ENCODE measurements around the gene KCNN3.

Gene KCNN3

DNA sequence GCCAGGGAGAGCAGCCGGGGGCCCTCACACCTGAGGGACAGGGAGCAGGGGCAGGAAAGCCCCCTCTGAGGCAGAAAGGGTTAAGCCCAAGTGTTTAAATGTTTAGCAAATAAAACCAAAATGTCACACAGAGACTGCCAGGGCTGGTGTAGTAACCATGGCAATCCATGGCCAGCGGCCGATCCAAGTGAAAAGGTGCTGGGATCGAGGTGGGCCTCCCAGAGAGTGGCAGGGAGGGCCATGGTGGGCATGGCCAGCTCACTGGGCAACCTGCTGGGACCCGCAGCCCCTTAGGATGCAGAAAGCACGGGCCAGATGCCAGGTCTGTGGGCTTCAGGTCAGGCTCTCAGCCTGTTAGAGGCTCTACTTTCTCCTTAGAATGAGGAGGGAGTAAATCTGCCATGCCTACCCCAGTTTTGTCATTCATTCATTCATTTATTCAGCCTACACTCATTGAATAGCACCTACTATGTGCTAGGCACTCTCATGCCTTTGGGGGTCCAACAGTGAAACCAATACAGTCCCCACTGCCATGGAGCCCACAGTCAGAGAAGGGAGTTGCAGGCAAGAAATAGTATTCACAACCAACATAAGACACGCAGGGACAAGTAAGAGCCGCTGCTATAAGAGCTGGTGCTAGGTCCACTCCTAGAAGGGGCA is 56.1 kb downstream of the KCNN3 start:
- DNase-seq = no peak

DNA sequence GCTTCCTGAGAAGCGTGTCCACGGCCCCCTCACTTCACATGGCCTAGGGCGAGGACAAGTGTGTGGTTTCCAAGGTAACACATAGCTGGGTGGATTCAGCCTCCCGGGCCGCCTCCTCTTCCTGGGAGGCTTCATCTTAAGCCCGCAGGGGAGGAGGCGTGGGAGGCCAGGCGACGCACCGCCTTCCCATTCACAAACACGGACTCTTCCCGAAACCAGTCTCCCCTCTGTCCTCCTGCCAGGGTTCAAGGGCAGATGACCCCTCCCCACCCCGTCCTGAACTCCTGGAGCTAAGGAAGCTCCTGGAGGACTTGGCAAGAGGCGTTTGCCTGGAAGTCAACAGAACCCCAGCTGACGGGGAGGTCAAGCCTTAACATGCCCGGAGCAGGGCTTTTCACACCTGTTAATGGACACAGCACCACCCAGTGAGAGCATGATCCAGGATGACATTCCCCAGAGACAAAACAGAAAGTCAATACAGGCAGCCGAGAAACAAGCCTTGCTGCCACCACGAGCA is 56.7 kb downstream of the KCNN3 start:
- DNase-seq = peak; percentile 11 to 44

DNA sequence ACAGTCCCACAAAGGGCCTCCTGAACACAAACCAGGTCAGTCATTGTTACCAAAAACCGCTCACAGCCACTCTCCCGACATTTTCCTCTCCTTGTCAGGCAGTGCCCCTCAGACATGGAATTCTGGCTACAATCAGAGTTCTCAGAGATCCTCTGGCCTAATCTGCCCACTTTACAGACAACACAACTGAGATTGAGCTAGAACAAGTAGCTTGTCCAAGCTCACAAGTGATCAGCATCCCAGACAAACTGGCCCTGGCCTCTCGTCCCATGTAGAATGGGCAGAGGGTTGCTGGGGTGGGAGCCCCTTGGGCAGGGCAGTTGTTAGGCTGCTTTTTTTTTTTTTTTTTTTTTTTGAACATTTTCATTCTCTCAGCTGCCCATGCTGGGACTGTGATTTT is 57.2 kb downstream of the KCNN3 start:
- no peak for DNase-seq

GRCh38 chr1:154810571-154810970 is 59.5 kb downstream of the KCNN3 start:
- no peak for DNase-seq

DNA sequence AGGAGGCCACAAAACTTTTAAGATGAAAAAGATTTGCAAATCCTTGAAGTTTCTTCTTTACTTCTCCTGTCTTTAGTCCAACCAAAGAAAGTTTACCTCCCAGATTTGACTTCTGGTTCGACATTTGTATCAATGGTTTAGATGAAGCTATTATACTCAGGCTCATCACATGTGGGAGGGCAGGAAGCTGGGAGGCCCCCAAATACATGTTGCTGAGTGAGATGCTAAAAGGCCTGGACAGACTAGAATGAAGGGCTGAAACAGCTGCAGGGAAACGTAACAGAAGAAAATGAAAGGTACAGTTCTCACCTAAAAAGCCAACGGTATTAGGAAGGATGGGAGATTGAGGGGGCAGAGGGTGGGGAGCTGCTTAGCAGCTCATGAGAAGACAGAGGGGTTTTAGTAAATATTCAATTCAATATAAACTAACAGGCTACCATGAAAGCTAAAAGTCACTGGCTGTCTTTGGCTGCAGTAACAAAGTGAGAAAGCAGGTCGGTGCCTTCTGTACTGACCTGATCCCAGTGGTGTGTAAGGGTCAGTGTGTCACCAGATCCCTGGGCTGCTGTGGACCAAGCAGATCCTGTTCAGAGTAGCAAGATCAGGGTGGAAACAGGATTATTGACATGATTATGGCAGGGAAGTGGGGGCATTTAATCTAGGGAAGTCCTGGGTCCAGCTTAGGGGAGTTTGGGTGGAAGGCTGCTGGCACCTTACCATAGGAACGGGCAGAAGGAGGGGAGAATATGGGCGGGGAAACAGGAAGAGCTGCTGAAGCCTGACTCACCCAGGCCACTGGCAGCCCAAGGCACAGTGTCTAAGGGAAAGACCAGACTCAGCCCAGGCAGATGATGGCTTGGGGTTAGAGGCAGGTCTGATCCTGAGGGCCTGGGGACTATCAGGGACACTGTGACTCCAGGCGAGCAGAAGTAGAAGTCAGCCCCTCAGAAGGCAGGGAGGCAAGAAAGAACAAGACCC is 60.4 kb downstream of the KCNN3 start:
- no peak for DNase-seq

DNA sequence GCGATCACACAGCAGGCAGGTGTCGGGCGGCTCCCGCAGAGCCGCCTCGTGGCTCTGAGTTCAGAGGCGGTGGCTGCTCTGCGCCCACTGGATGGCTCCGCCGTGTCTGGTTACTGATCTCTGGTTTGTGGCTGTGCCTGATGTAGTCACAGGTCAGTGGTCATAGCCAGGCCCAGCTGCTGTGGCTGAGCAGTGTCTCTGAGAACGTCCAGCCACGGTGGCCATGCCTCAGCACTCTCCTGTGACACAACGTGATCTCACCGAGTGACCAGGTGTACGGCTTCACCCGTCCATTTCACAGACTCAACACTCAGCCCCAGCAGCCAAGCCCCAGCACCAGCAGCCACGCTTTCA is 61.2 kb downstream of the KCNN3 start:
- peak in 1 of 2 experiments; percentile 29 for DNase-seq

DNA sequence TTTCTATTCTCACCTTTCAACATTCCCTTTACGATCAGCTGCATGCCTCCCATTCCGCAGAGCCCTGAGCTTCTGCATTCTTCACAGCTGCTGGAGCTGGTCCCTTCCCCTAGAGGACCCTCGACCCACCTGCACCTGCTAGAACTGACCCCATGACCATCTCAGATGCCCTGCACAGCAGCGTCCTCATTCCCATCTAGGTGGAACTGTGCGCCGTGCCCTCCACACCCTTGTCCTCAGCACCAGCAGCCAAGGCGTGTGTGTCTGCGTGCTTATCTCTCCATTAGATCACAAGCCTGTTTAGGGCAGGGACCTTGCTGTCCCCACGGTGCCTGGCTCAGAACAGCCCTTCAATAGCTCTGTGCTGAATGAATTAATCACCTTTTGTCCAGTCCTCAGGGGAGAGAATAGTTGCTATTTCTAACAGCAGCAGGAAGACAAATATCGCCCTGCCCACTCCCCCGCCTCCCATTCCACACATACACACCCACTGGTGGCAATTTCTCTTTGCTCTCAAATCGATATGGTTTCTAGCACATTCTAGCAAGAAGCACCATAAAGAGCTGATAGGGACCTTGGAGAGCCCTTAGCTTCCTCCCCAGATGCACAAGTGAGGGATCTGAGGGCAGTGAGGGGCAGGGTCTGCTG is 61.7 kb downstream of the KCNN3 start:
- no peak for DNase-seq

- peak; percentile 36 to 56 for DNase-seq
Observed at GRCh38 chr1:154807048-154807591, 63.0 kb downstream of the KCNN3 start.

DNA sequence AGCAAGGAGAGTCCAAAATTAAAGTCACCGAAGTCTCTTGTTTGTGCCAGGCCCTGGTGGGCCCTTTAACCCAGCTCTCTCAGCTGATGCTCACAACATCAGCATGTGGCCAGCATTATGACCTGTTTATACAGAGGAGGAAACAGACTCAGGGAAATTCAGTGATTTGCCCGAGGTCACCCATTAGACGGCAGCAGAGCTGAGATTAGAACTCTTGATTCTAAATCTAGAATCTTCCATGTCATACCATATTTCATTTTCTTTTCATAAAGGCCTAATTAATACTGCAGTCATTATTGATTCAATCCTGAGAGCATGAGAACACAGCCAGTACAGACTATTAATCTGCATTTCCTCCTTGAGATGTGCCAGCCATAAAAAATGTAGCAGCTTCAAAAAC is 63.7 kb downstream of the KCNN3 start:
- DNase-seq = no peak

GRCh38 chr1:154802982-154803920 is 66.8 kb downstream of the KCNN3 start:
- peak in 1 of 2 experiments; percentile 62 for DNase-seq

DNA sequence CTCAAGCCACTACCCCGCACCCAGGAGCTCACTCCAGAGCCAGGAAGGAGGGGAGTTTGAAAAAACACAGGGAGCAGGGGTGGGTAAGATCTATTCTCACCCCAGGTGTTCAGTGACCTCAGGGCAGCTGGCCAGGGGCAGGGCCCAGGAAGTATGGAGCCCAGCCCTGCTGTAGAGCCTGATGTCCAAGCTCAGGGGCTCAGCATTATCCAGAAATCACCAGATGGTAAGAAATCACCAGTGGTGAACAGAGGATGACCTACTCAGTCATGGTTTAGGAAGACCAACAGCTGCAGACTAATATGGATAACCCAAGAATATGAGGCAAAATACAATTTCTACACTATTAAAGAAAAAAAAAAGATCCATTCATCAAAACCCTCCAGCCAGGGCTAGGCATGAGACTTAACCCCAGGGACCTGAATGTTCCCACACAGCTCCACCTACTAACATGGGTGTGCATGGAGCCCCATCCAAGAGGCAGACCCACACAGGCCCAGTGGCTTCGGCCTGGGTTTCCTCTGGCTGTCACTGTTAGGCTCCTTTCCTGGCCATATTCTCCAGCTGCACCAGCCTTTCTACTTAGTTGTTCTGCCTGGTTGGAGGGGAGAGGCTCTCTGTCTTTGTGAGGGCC is 67.6 kb downstream of the KCNN3 start:
- DNase-seq = no peak

DNA sequence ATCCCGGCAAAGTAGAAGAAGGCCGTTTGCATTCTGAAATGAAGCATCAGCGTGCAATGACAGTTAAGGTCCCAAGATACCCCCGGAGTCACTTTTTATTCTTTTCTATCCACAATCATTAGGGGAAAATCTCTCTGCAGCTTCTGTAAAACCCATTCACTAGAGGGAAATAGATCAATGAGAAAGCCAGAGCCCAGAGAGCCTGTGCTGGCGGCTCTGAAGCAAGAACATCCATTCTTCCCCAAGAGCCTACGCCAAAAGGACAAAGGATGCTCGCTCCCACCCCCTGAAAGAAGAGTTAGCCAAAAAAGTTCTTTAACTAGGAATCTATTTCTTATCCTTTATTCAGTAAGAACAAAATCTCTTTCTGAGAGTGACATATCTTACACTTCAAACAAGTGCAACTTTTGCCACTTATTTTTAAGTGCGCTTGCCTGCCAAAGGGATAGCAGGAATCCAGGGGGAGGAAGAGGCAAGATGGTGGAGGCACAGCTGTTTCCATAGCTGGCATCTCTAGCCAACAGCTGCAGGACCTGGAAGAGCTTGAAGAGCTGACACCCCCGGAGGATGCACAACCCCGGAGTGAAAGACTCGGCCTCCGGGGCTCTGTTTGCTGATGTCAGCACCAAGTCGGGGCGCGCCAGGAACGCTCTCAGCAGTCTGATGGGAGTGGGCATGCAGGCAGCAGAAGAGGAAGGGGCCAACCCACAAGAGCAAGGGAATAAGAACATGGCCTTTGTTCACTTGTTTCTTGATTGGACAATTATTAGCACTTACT is 68.7 kb downstream of the KCNN3 start:
- DNase-seq = no peak

DNA sequence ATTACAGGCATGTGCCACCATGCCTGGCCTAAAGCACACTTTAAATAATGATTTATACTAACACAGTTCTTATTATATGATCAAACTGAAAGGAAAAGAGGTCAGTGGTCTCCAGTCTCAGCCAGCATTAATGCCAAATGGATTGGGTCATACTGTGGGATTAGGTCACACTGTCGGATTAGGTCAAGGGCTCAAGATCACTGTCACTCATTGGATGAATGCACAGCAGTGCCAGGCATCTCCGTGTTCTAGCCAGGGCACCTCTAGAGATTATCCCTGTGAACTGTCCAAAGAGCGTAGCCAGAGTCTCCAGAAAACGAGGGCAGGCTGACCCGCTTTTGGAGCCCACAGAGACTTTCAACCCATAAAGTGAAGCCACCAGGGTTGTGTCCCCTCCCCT is 70.9 kb downstream of the KCNN3 start:
- no peak for DNase-seq

DNA sequence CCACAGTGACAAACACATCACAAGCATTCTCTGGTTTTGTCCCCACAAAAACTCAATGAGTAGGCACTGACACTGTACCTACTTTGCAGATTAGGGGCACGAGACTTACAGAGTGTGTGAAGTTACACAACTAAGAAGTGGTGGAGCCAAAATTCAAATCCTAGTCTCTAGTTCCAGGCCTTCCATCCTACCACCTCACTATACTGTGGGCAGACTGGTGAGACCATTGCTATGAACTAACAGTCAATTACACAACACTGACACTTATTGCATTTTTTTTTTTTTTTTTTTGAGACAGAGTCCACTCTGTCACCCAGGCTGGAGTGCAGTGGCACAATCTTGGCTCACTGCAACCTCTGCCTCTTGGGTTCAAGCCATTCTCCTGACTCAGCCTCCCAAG is 71.4 kb downstream of the KCNN3 start:
- no peak for DNase-seq

DNA sequence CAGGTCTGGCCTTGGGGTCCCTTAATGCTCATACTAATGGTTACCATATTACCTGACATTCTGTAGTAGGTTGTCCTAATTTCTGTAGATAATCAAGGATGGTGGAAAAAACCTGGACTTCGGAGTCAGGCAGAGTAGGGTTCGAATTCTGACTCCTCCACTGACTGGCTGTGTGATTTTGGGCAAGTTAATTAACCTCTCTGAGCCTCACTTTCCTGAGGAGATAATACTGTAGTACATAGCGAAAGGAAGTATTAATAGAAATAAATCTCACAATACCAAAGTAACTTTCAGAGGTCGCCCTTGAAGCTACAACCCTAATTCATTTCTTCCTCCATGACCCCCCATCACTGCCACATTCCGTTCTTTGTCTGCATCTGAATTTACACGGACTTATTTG is 72.9 kb downstream of the KCNN3 start:
- no peak for DNase-seq

DNA sequence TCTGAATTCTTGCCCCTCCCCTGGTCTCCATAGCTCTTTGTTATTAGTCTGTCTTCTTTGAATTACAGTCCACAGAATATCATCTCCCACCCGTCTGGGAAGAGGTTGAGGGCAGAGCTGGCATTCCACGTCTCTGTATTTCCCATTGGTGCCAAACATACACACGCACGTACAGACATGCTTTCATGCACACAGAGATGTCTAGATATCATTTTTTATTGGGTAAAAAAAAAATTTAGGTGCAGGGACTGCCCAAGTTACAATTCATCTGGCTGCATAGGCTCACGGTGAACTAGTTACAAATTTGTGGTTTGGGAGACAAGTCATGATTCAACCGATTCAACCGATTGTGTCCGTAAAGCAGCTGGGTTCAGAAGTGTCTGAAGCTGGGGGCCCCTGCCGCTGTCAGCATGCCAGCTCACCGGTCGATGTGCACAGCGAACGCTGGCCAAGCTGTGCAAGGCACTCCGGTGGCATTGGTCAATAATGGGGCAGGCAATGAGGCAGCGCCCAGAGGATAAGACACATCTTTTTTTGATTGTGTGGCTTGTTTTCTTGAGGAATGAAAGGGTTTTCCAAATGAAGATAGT is 73.7 kb downstream of the KCNN3 start:
- no peak for DNase-seq

GRCh38 chr1:154794608-154795007 is 75.5 kb downstream of the KCNN3 start:
- no peak for DNase-seq

- no peak for DNase-seq
Observed at GRCh38 chr1:154793685-154794084, 76.4 kb downstream of the KCNN3 start.

DNA sequence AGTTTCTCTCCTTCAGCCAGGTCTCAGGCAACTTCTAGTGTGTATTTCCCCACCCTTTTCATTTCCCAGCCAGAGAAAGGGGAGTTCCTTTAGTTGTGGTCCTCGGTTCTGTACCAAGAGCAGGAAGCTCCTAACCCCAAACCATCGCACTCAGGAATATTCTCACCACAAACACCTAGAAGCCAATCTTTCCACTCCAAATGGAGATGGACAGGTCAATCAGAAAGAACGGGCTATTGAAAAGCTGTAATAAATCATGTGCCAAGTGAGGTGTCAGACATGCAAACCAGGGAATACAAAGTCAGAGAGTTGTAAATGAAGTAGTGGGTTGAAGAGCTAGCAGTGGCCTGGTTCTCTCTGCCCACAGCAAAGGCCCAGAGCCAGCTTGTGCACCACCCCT is 77.2 kb downstream of the KCNN3 start:
- DNase-seq = no peak
